GM18867 (cell line): Measurements from ENCODE around the gene CERT1.
A peak's percentile ranks its signal among the peaks of the same experiment; 100 is the strongest.
"Not testable (repeated sequence)": the region's sequence is repeated elsewhere in the genome, so short reads cannot be mapped to it uniquely, and the experiment has no call there.

Source experiments
- ATAC-seq: cut with Tn5 transposase; IDR thresholded peaks from one replicate; pipeline ENCODE4 v1.9.1; 2021; ENCODE audit warnings: mild to moderate bottlenecking, moderate library complexity; ENCODE audit not compliant: unreplicated experiment

CERT1 gene

GRCh38 chr5:75511435-75512382, at the start of gene CERT1, which contains the start of gene POLK:
TSS of gene CERT1 (minus strand) at chr5:75511629. CDS start at chr5:75511207, 422 bp downstream.
TSS of gene POLK (plus strand) at chr5:75511891.
- peak; percentile 83 for ATAC-seq

- ATAC-seq, result not testable (repeated sequence)
These were observed 49.2 kb upstream of the CERT1 start for GRCh38 chr5:75560655-75561054.

- ATAC-seq, result no peak
These were observed 47.7 kb upstream of the CERT1 start for GRCh38 chr5:75558981-75559632.

GRCh38 chr5:75558221-75558620, 46.8 kb upstream of the CERT1 start:
- no peak for ATAC-seq

GRCh38 chr5:75553358-75553757, 41.9 kb upstream of the CERT1 start:
- no peak for ATAC-seq

GRCh38 chr5:75552764-75553163, 41.3 kb upstream of the CERT1 start:
- ATAC-seq, result no peak

GRCh38 chr5:75551471-75551870, 40.0 kb upstream of the CERT1 start:
- no peak for ATAC-seq

- ATAC-seq, result no peak
These were observed 39.2 kb upstream of the CERT1 start for GRCh38 chr5:75550597-75550996.

GRCh38 chr5:75547812-75548211, 36.4 kb upstream of the CERT1 start:
- no peak for ATAC-seq

- no peak for ATAC-seq
These were observed 35.4 kb upstream of the CERT1 start for GRCh38 chr5:75546830-75547229.

- ATAC-seq, result no peak
These were observed 33.7 kb upstream of the CERT1 start for GRCh38 chr5:75545131-75545530.

- no peak for ATAC-seq
These were observed 26.8 kb upstream of the CERT1 start for GRCh38 chr5:75538211-75538610.

- no peak for ATAC-seq
These were observed 25.4 kb upstream of the CERT1 start for GRCh38 chr5:75536694-75537360.

- no peak for ATAC-seq
These were observed 24.7 kb upstream of the CERT1 start for GRCh38 chr5:75536147-75536546.

GRCh38 chr5:75534734-75535133, 23.3 kb upstream of the CERT1 start:
- ATAC-seq, result no peak

- not testable (repeated sequence) for ATAC-seq
These were observed 22.3 kb upstream of the CERT1 start for GRCh38 chr5:75533716-75534115.

GRCh38 chr5:75532190-75532589, 20.8 kb upstream of the CERT1 start:
- ATAC-seq, result no peak

- no peak for ATAC-seq
These were observed 17.8 kb upstream of the CERT1 start for GRCh38 chr5:75529185-75529584.

GRCh38 chr5:75526070-75526469, 14.6 kb upstream of the CERT1 start:
- ATAC-seq, result no peak

GRCh38 chr5:75525344-75525743, 13.9 kb upstream of the CERT1 start:
- no peak for ATAC-seq

- ATAC-seq, result no peak
These were observed 13.2 kb upstream of the CERT1 start for GRCh38 chr5:75524591-75524990.
